ENCODE results near the gene SPTBN1. TPM values are rescaled to one million over a fixed set of nuclear protein-coding genes. Genes with fewer than 3 reads are reported as not detected.

Gene SPTBN1
- total RNA-seq, 4 donors from 2014 or later = 132 to 239 (median 195) TPM

DNA sequence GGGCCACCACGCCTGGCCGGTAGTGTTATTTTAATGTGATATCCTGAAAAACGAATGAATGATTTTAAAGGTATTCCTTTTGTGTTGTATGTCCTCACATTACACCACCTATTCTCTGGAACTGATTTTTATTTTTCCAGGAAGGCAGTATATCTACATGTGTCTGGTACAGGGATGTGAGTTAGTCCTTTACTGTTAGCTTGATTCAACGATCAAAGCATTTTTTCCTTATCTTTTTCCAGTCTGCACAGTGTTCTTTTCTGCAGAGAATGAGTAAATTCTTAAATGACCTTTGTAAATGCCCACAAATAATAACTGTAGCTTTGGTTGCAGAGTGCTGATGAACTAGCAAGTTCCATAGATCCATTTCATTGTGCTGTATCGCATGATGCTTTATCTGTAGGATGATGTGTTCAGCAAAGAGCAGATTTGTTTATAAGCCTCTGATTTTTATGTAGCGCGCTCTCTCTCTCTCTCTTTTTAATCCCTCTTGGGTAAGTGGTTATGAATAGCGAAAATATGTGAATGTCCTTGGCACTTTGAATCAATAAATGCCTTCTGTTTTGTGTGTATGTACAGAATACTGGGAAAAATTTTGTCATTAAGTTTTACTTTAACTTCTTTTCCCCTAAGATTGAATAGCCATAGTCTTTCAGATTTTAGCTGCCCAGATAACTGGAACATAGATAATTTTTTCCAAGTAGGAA is 184.9 kb downstream of the SPTBN1 start:
- intact Hi-C loops (cut with DNase I; ENCODE audit: low total_unique reads) = no loop called here
- 79 to 86% methylated on average over 8 of the region's 8 CpGs for WGBS, 2 donors
- no peak for DNase-seq (ENCODE audit: low spot score in 2 of 2)
- H3K4me3 ChIP-seq (ENCODE audit: low read depth, poor library complexity, severe bottlenecking) = no peak overlapping the region
- TF ChIP-seq, protein P1, sequence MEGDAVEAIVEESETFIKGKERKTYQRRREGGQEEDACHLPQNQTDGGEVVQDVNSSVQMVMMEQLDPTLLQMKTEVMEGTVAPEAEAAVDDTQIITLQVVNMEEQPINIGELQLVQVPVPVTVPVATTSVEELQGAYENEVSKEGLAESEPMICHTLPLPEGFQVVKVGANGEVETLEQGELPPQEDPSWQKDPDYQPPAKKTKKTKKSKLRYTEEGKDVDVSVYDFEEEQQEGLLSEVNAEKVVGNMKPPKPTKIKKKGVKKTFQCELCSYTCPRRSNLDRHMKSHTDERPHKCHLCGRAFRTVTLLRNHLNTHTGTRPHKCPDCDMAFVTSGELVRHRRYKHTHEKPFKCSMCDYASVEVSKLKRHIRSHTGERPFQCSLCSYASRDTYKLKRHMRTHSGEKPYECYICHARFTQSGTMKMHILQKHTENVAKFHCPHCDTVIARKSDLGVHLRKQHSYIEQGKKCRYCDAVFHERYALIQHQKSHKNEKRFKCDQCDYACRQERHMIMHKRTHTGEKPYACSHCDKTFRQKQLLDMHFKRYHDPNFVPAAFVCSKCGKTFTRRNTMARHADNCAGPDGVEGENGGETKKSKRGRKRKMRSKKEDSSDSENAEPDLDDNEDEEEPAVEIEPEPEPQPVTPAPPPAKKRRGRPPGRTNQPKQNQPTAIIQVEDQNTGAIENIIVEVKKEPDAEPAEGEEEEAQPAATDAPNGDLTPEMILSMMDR (IDR thresholded peaks at IDR 0.05) = no peak
- no peak for TF ChIP-seq POLR2A (IDR thresholded peaks at IDR 0.05)

DNA sequence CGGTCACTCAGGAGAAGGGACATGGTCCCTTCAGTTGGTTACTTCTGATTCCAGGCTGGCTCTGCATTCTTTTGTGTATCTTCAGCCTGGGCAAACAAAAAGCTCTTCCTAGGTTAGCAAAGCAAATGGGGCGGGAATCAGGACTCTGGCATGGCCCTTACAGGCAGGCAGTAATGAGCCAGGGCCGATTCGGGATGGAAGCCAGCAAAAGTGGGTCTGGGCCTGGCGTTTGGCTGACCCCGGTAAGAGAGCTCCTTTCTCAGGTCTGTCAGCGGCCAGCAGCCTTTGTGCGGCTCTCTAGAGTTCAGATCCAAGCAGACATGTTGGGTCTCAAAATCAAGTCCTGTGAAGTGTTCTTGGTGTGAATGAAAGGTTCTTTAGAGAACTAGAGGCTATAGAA is 185.9 kb downstream of the SPTBN1 start:
- 72 to 75% methylated on average over 8 of the region's 8 CpGs for WGBS, 2 donors
- intact Hi-C loops (cut with DNase I; ENCODE audit: low total_unique reads) = no loop called here
- TF ChIP-seq POLR2A (IDR thresholded peaks at IDR 0.05) = no peak
- TF ChIP-seq, protein P1 (IDR thresholded peaks at IDR 0.05) = no peak
- no peak overlapping the region for H3K4me3 ChIP-seq (ENCODE audit: low read depth, poor library complexity, severe bottlenecking)
- no peak for DNase-seq (ENCODE audit: low spot score in 2 of 2)

DNA sequence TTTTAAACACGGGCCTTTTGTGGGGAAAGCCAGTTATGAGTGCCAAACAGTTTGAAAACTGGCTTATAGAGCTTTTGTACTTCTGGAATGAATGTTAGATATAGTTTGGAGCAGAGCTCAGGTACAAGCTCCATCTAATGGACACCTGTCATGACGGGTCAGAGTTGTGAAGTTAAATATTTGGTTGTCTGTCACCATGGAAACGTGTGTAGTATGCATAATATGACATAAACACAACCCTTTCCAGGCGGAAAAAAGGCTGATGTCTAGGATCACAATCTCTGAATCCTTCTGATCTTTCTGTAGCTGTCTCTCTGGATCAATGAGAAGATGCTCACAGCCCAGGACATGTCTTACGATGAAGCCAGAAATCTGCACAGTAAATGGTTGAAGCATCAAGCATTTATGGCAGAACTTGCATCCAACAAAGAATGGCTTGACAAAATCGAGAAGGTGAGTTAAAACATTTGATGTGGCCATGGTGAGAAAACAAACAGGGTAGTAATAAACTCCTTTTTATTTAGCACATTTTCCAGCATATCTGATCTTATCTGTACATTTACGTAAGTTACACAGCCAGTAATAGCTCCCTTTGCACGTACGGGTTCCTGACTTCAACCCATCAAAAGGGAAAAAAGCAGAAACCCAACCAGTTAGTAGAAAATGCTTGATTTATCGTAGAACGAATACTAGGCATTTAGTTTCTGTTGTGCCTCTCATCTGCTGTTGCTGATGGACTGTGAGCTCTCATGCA is 186.7 kb downstream of the SPTBN1 start:
- intact Hi-C loops (cut with DNase I; ENCODE audit: low total_unique reads) = no loop called here
- DNase-seq (ENCODE audit: low spot score in 2 of 2) = no peak
- TF ChIP-seq POLR2A (IDR thresholded peaks at IDR 0.05) = no peak
- TF ChIP-seq, protein P1 (IDR thresholded peaks at IDR 0.05) = no peak
- no peak overlapping the region for H3K4me3 ChIP-seq (ENCODE audit: low read depth, poor library complexity, severe bottlenecking)
- WGBS, 2 donors = 48 to 56% methylated on average over 11 of the region's 11 CpGs

DNA sequence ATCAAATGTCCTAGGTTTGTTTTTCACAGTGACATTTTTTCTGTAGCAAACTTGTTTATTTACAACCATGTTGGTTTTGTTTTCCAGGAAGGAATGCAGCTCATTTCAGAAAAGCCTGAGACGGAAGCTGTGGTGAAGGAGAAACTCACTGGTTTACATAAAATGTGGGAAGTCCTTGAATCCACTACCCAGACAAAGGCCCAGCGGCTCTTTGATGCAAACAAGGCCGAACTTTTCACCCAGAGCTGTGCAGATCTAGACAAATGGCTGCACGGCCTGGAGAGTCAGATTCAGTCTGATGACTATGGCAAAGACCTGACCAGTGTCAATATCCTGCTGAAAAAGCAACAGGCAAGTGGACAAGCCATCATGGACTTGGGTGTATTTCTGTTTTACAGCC is 188.1 kb downstream of the SPTBN1 start:
- TF ChIP-seq, protein P1 (IDR thresholded peaks at IDR 0.05) = no peak
- no peak for TF ChIP-seq POLR2A (IDR thresholded peaks at IDR 0.05)
- DNase-seq (ENCODE audit: low spot score in 2 of 2) = no peak
- no peak overlapping the region for H3K4me3 ChIP-seq (ENCODE audit: low read depth, poor library complexity, severe bottlenecking)
- 84 to 89% methylated on average over 4 of the region's 4 CpGs for WGBS, 2 donors
- intact Hi-C loops (cut with DNase I; ENCODE audit: low total_unique reads) = no loop called here

DNA sequence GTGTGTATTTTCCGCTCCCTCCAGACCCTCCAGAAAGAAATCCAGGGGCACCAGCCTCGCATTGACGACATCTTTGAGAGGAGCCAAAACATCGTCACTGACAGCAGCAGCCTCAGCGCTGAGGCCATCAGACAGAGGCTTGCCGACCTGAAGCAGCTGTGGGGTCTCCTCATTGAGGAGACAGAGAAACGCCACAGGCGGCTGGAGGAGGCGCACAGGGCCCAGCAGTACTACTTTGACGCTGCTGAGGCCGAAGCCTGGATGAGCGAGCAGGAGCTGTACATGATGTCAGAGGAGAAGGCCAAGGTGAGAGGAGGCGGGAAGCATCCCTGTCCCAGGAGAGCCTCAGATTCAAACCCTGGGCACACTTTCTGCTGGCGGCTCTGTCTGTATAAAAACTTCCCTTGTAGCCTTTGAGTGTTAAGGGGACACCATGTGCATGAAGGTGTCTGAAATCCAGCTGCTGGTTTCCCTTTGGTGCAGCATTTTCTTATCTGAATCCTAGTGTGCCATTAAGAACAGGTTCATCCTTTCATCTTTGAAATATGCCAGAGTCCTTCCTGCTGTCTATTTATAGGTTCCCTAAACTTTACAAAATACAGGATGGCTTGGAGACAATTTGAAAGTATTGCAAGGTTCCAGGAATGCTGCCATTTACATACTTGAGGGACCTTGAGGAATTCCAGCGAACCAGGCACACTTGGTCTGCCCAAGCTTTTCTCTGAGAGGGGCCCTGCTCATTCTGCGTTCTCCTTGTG is 190.2 kb downstream of the SPTBN1 start:
- TF ChIP-seq, protein P1 (IDR thresholded peaks at IDR 0.05) = no peak
- TF ChIP-seq POLR2A (IDR thresholded peaks at IDR 0.05) = no peak
- DNase-seq (ENCODE audit: low spot score in 2 of 2) = no peak
- no peak overlapping the region for H3K4me3 ChIP-seq (ENCODE audit: low read depth, poor library complexity, severe bottlenecking)
- intact Hi-C loops (cut with DNase I; ENCODE audit: low total_unique reads) = no loop called here
- 93 to 96% methylated on average over 16 of the region's 16 CpGs for WGBS, 2 donors
